Ovary (tissue), 9 donors: Measurements from ENCODE around the gene INHBA. TPM values are rescaled to one million over a fixed set of nuclear protein-coding genes. Genes with fewer than 3 reads are reported as not detected.

ENCODE experiments used
- DNase-seq, 5 donors: peaks; one replicate each; pipeline ENCODE4 v3.0.0-alpha.2; 2019 to 2020
- H3K27ac ChIP-seq, 2 donors: fragments of 200-600 bp; one replicate each; pipeline versions ENCODE4 v1.5.1 to v1.8.0; 2019 to 2022
- H3K27me3 ChIP-seq: fragments of 200-600 bp; one replicate; pipeline ENCODE4 v1.8.0; 2022
- H3K36me3 ChIP-seq: fragments of 200-600 bp; sonication (generic); one replicate; pipeline ENCODE4 v1.5.1; 2019
- H3K4me1 ChIP-seq: one replicate; pipeline ENCODE4 v1.8.1; 2013; ENCODE audit warnings: mild to moderate bottlenecking, moderate library complexity; ENCODE audit not compliant: insufficient read depth
- H3K4me3 ChIP-seq: fragments of 200-600 bp; sonication (generic); one replicate; pipeline ENCODE4 v1.5.1; 2017
- H3K9me3 ChIP-seq, 2 donors: fragments of 200-600 bp in 1 of 2; sonication (generic) in 1 of 2; one replicate each; pipeline versions ENCODE4 v1.5.1 to v1.8.1; 2013 to 2019; ENCODE audit warnings: mild to moderate bottlenecking in 1 of 2, moderate library complexity in 1 of 2
- CTCF ChIP-seq, 3 donors: fragments of 450-650 bp in 2 of 3; fragments of 200-600 bp in 1 of 3; IDR thresholded peaks; one replicate each; pipeline versions ENCODE4 v1.5.1 to v1.8.0; 2016 to 2022; ENCODE audit warnings: antibody characterized with exemption in 3 of 3, mild to moderate bottlenecking in 1 of 3
- EP300 ChIP-seq: sonication (generic); formaldehyde crosslinking; IDR thresholded peaks from one replicate; pipeline ENCODE4 v1.6.1; 2017; ENCODE audit warnings: antibody characterized with exemption
- POLR2A ChIP-seq: fragments of 450-650 bp; IDR thresholded peaks from one replicate; pipeline ENCODE4 v1.6.1; 2017; ENCODE audit warnings: antibody characterized with exemption, mild to moderate bottlenecking, moderate library complexity
- WGBS, 3 donors: extraction: QIAGEN DNeasy Blood & Tissue Kit in 1 of 3; methylation state at CpG; one replicate each; pipeline versions ENCODE4 v1.1.5 to v1.1.7; 2013 to 2017; 5-methylcytosine and 5-hydroxymethylcytosine counted together
- intact Hi-C, 4 donors: fragments of 100-400 bp; cut with DNase I; formaldehyde crosslinking; loops; one replicate each; pipeline versions ENCODE4 v1.11.0 to v1.15.1; 2022 to 2023
- polyA plus RNA-seq, 2 donors: library from polyadenylated mRNA; stranded (reverse); fragments of 200-250 nt in 1 of 2; fragments of 350-450 nt in 1 of 2; fragmentation: Illumina TruSeq in 1 of 2; extraction: RNeasy Lipid Tissue Mini Kit (QIAGEN cat#74804) in 1 of 2; gene quantifications; one replicate each; pipeline ENCODE4 v1.2.3, GENCODE V29; 2013 to 2014
- total RNA-seq, 7 donors: library from RNA; depleted of rRNA in 2 of 7; stranded (reverse); fragments of >200 nt in 2 of 7; fragmentation: NEBNext Ultra II Directional in 3 of 7; extraction: Animal tissue kit (Norgen Biotek cat#: 25700) in 3 of 7; gene quantifications; one replicate each; pipeline versions ENCODE4 v1.1.0 to v1.2.4, GENCODE V29; 2016 to 2023
- donor health status: DM: no; HTN: no; CAD: no; lungs with moderate emphysema.
- donor health status: DM: no; HTN: no; CAD: no.
- donor health status: Bipolar disorder and iron deficiency.
- donor health status: DM: yes; HTN: yes; CAD: no.
- donor health status: DM: no; HTN: no; CAD: no.
- donor health status: DM: yes; HTN: yes; CAD: no.

Gene INHBA
- total and polyA plus RNA-seq, 9 donors: 2.1 to 18.0 (median 5.8) TPM

GRCh38 chr7:41738336-41738735 lies 35.4 kb upstream of the INHBA start:
- Histone ChIP-seq H3K4me1 (no peaks in the 10 kb centered on the region), H3K27ac (no peak overlapping the region), H3K4me3 (no peak overlapping the region), H3K36me3 (no peaks in the 10 kb centered on the region), H3K9me3 (peaks cover 0 to 5% of the 10 kb centered on the region in 2 donors), H3K27me3 (no peaks in the 10 kb centered on the region)
- no peak for DNase-seq
- 79 to 83% (median 80%) methylated on average over 4 of the region's 4 CpGs for WGBS, 3 donors
- TF ChIP-seq POLR2A: no peak
- no peak for TF ChIP-seq CTCF (IDR thresholded peaks at IDR 0.05)
- TF ChIP-seq EP300: no peak
- intact Hi-C loops: no loop called here

GRCh38 chr7:41735206-41735605 lies 32.3 kb upstream of the INHBA start:
- intact Hi-C loops: no loop called here
- Histone ChIP-seq H3K27ac (no peak overlapping the region), H3K4me3 (no peak overlapping the region), H3K36me3 (no peaks in the 10 kb centered on the region), H3K9me3 (no peaks in the 10 kb centered on the region), H3K4me1 (no peaks in the 10 kb centered on the region), H3K27me3 (no peaks in the 10 kb centered on the region)
- TF ChIP-seq EP300 (no peak), CTCF (IDR thresholded peaks at IDR 0.05) (no peak), POLR2A (no peak)
- WGBS, 3 donors: 91 to 96% (median 93%) methylated on average over 3 of the region's 3 CpGs
- no peak for DNase-seq

GRCh38 chr7:41732843-41733306 lies 30.0 kb upstream of the INHBA start:
- Histone ChIP-seq H3K36me3 (no peaks in the 10 kb centered on the region), H3K4me1 (no peaks in the 10 kb centered on the region), H3K4me3 (no peak overlapping the region), H3K27me3 (no peaks in the 10 kb centered on the region), H3K27ac (no peak overlapping the region), H3K9me3 (no peaks in the 10 kb centered on the region)
- intact Hi-C loops: no loop called here
- no peak for TF ChIP-seq CTCF (IDR thresholded peaks at IDR 0.05)
- TF ChIP-seq POLR2A: no peak
- TF ChIP-seq EP300: no peak
- DNase-seq: no peak
- 80 to 86% (median 84%) methylated on average over 7 of the region's 7 CpGs for WGBS, 3 donors

GRCh38 chr7:41732436-41732785 lies 29.5 kb upstream of the INHBA start:
- intact Hi-C loops: no loop called here
- Histone ChIP-seq H3K9me3 (no peaks in the 10 kb centered on the region), H3K27ac (no peak overlapping the region), H3K27me3 (no peaks in the 10 kb centered on the region), H3K36me3 (no peaks in the 10 kb centered on the region), H3K4me1 (no peaks in the 10 kb centered on the region), H3K4me3 (no peak overlapping the region)
- whole genome bisulfite sequencing, 3 donors: 33 to 41% (median 36%) methylated on average over 3 of the region's 3 CpGs
- no peak for TF ChIP-seq POLR2A
- TF ChIP-seq CTCF (IDR thresholded peaks at IDR 0.05): no peak
- TF ChIP-seq EP300: no peak
- DNase-seq: no peak
